Measurements from ENCODE around the gene HMGCL.

DNA sequence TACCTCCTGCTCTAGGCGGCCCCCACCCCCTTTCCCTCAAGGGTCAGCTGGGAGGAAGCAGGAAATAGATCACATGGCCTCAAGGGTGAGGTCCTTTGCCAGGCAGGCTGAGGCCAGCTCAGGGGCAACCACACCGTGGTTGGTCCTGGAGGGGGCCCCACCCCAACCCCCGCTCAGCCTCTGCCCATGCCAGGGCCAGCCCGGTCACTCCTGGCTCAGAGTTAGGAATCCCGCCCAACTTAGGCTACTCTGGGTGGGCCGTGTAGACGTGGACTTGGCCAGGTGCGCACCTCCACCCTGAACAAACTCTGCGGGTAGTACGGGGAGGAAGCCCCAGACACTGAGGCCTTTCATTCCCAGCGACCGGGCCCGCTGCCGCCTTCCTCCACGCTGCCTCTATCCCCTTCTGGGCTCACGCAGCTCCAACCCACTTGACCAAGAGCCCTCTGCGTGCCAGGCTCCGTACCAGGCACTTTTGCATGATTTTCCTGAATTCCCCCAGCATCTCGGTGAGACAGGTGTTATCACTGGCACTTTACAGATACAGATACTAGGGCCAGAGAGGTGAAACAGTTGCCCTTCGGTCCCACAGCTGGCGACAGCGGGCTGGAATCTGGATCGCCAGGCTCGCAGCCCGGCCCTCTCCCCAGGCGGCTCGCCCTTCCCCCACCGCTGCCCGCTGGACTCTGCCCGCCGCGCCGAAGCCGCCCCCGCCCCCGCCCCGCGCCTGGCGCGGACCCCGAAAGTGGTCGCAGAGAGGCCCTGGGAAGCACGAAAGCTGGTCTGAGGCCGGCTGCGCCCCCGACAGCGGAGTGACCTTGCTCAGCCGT, 25.4 kb downstream of the HMGCL start:
- no peak for TF ChIP-seq TOE1 (CRISPR knock-in tag; IDR thresholded peaks at IDR 0.05)
- no peak for TF ChIP-seq ZNF737 (CRISPR knock-in tag; IDR thresholded peaks at IDR 0.05; ENCODE audit: borderline replicate concordance)
- TF ChIP-seq ZNF138 (CRISPR knock-in tag; IDR thresholded peaks at IDR 0.05; ENCODE audit: low read depth): no peak
- no peak for TF ChIP-seq NCOA1 (CRISPR knock-in tag; IDR thresholded peaks at IDR 0.05)
- TF ChIP-seq EZH2 (conservative IDR thresholded peaks at IDR 0.05; ENCODE audit: low read depth, low read length): no peak
- TF ChIP-seq KDM6A (CRISPR knock-in tag; IDR thresholded peaks at IDR 0.05; ENCODE audit: low read depth): no peak
- no peak for TF ChIP-seq ZBTB21 (CRISPR knock-in tag; IDR thresholded peaks at IDR 0.05)
- TF ChIP-seq CREM (IDR thresholded peaks at IDR 0.05): 0 out of 2 replicates have a peak, but pooled peaks have one; percentile 37
- TF ChIP-seq CREM (CRISPR knock-in tag; IDR thresholded peaks at IDR 0.05): no peak
- no peak for TF ChIP-seq ZKSCAN8 (CRISPR knock-in tag; IDR thresholded peaks at IDR 0.05; ENCODE audit: borderline replicate concordance)
- TF ChIP-seq POLR2A (IDR thresholded peaks at IDR 0.05; ENCODE audit: insufficient read depth in 1 of 2, low read depth in 2 of 2, low read length in 2 of 2): peak in 1 of 2 experiments; percentile 73; a peak in 1 of 4 replicates
